Type B pancreatic cell (in vitro differentiated cells): ENCODE data around the gene MAP3K10. TPM values are rescaled to one million over a fixed set of nuclear protein-coding genes. Genes with fewer than 3 reads are reported as not detected.
A peak's percentile ranks its signal among the peaks of the same experiment; 100 is the strongest.
"Not testable (repeated sequence)": the region's sequence is repeated elsewhere in the genome, so short reads cannot be mapped to it uniquely, and the experiment has no call there.

Experiments used
- DNase-seq: peaks from one replicate; pipeline ENCODE4 v3.0.0; 2021; ENCODE audit warnings: mixed read lengths; ENCODE audit not compliant: unreplicated experiment; ENCODE audit errors: extremely low spot score
- H3K27ac Mint-ChIP-seq: 2 replicates; pipeline ENCODE4 v1.8.0; 2021; ENCODE audit warnings: mild to moderate bottlenecking, mixed read lengths
- H3K27me3 Mint-ChIP-seq: 2 replicates; pipeline ENCODE4 v1.8.0; 2021; ENCODE audit warnings: mixed read lengths
- H3K36me3 Mint-ChIP-seq: 2 replicates; pipeline ENCODE4 v1.8.0; 2021; ENCODE audit warnings: mixed read lengths
- H3K4me1 Mint-ChIP-seq: one replicate; pipeline ENCODE4 v1.8.0; 2021; ENCODE audit warnings: mixed read lengths; ENCODE audit not compliant: unreplicated experiment
- H3K4me3 Mint-ChIP-seq: 2 replicates; pipeline ENCODE4 v1.8.0; 2021; ENCODE audit warnings: mild to moderate bottlenecking, mixed read lengths
- H3K9me3 Mint-ChIP-seq: 2 replicates; pipeline ENCODE4 v1.8.0; 2021; ENCODE audit warnings: mixed read lengths
- CTCF ChIP-seq: fragments of 200-600 bp; sonication (generic); conservative IDR thresholded peaks from 2 replicates; pipeline ENCODE4 v1.5.0; 2021; ENCODE audit warnings: antibody characterized with exemption, mild to moderate bottlenecking
- total RNA-seq: library from RNA; stranded (reverse); gene quantifications from 2 replicates; pipeline ENCODE4 v1.2.1, GENCODE V29; 2021; ENCODE audit warnings: low replicate concordance

MAP3K10 gene
- total RNA-seq, 1 donor from 2014 or later = 23.4 TPM

DNA sequence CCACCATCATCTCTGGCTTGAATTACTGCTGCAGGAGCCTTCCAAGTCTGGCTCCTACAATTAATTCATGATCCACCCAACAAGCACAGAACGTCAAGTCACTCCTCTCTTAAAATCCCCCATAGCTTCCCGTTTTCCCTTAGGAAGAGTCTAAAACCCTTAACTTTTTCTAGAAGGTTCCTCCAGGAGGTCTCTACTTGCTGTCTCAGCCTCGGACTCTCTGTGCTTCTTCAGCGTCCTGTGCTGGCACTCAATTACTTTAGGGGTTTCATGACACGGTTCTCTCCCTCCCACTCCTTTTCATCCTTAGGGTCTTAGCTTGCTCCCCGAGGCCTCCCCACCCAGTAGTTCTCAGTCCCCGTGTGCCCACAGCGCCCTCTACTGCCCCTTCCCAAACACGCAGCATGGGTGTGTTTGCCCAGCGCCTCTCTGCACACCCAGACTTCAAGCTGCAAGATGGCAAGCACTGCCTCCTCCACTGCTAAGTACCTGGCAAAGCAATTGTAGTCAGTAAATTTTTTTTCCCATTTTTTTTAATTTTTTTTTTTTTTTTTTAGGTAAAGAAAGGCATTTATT is 25.8 kb upstream of the MAP3K10 start:
- TF ChIP-seq CTCF = peak; percentile 71
- Mint-ChIP-seq H3K36me3 (no peaks in the 10 kb centered on the region), H3K4me1 (no peaks in the 10 kb centered on the region), H3K27ac (no peak overlapping the region), H3K27me3 (peaks cover 3% of the 10 kb centered on the region), H3K4me3 (no peak overlapping the region), H3K9me3 (no peaks in the 10 kb centered on the region)
- no peak for DNase-seq

GRCh38 chr19:40169482-40170302 is 21.5 kb upstream of the MAP3K10 start:
- not testable (repeated sequence) for H3K27me3 Mint-ChIP-seq, DNase-seq, H3K9me3 Mint-ChIP-seq, H3K4me3 Mint-ChIP-seq, H3K27ac Mint-ChIP-seq, H3K4me1 Mint-ChIP-seq, H3K36me3 Mint-ChIP-seq

DNA sequence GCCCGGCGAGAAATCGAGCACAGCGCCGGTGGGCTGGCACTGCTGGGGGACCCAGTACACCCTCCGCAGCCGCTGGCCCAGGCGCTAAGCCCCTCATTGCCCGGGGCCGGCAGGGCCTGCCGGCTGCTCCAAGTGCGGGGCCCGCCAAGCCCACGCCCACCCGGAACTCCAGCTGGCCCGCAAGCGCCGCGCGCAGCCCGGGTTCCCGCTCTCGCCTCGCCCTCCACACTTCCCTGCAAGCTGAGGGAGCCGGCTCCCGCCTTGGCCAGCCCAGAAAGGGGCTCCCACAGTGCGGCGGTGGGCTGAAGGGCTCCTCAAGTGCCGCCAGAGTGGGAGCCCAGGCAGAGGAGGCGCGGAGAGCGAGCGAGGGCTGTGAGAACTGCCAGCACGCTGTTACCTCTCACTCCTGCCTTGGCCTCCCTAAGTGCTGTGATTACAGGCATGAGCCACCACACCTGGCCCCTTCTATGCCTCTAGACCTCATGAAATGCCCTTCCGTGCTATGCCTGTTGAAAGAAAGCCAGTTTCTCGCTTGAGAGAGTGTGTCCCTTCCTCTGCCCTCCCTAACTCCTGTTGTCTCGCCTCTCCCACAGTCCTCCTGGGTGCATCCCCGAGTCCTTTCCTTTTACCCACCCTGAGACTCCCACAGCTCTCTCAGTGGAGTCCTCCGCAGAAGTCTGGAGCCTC is 20.8 kb upstream of the MAP3K10 start:
- not testable (repeated sequence) for DNase-seq, H3K36me3 Mint-ChIP-seq, H3K27ac Mint-ChIP-seq, H3K27me3 Mint-ChIP-seq, H3K4me3 Mint-ChIP-seq, H3K9me3 Mint-ChIP-seq, H3K4me1 Mint-ChIP-seq

DNA sequence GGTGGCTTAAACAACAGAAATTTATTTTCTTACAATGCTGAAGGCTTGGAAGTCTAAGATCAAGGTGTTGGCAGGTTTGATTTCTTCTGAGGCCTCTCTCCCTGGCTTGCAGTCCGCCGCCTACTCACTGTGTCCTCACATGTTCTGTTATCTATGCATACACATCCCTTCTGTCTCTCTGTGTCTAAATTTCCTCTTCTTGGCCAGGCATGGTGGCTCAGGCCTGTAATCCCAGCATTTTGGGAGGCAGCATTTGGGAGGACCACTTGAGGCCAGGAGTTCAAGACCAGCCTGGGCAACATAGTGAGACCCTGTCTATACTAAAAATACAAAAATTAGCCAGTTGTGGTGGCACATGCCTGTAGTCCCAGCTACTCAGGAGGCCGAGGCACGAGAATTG is 19.9 kb upstream of the MAP3K10 start:
- H3K36me3 Mint-ChIP-seq, DNase-seq, H3K27ac Mint-ChIP-seq: not testable (repeated sequence)

DNA sequence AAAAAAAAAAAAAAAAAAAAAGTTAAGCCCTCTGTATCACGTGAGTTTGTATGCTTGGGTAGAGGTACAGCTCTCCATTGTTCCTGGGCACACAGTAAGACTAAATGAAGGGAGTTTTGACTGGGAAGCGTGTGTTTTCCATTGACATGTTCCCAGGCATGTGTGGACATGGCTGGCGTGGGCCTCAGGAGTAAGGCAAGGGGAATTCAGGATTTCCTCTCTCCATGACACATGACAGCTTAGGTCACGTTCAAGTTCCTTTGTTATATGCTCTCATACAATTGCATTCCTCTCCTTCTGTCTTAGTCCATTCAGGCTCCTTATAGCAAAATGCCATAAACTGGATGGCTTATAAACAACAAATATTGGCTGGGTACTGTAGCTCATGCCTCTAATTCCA is 17.1 kb upstream of the MAP3K10 start:
- no peak overlapping the region for H3K4me3 Mint-ChIP-seq
- no peaks in the 10 kb centered on the region for H3K4me1 Mint-ChIP-seq
- peaks cover 7% of the 10 kb centered on the region for H3K9me3 Mint-ChIP-seq
- no peak overlapping the region for H3K27ac Mint-ChIP-seq
- TF ChIP-seq CTCF = no peak
- H3K27me3 Mint-ChIP-seq = peaks cover 10% of the 10 kb centered on the region
- no peak for DNase-seq
- H3K36me3 Mint-ChIP-seq = no peaks in the 10 kb centered on the region

More for the DNA sequence above, 19.9 kb upstream of the MAP3K10 start:
- not testable (repeated sequence) for H3K27me3 Mint-ChIP-seq, H3K4me3 Mint-ChIP-seq, H3K9me3 Mint-ChIP-seq, H3K4me1 Mint-ChIP-seq

- no peak for TF ChIP-seq CTCF
- H3K9me3 Mint-ChIP-seq = peaks cover 7% of the 10 kb centered on the region
- peaks cover 16% of the 10 kb centered on the region for H3K27me3 Mint-ChIP-seq
- no peak overlapping the region for H3K4me3 Mint-ChIP-seq
- no peaks in the 10 kb centered on the region for H3K36me3 Mint-ChIP-seq
- no peak overlapping the region for H3K27ac Mint-ChIP-seq
- H3K4me1 Mint-ChIP-seq = no peaks in the 10 kb centered on the region
- DNase-seq = no peak
Observed at GRCh38 chr19:40175820-40176219, 15.4 kb upstream of the MAP3K10 start.
